Femur (tissue), 1 donor: ENCODE results near the gene CMA1.

Experiments
- DNase-seq: peaks from one replicate; pipeline ENCODE4 v3.0.0-alpha.2; 2017

Gene CMA1

GRCh38 chr14:24465368-24465767 is 42.7 kb downstream of the CMA1 start:
- DNase-seq, result no peak

GRCh38 chr14:24463884-24464785 is 43.9 kb downstream of the CMA1 start:
- DNase-seq, result no peak

- DNase-seq, result no peak
These were observed 44.8 kb downstream of the CMA1 start for GRCh38 chr14:24463017-24463883.

- DNase-seq, result no peak
These were observed 46.7 kb downstream of the CMA1 start for GRCh38 chr14:24461336-24461735.

- no peak for DNase-seq
These were observed 48.7 kb downstream of the CMA1 start for GRCh38 chr14:24459331-24459730.

- DNase-seq, result no peak
These were observed 49.3 kb downstream of the CMA1 start for GRCh38 chr14:24458736-24459135.

GRCh38 chr14:24456980-24457379 is 51.1 kb downstream of the CMA1 start:
- no peak for DNase-seq
